Measurements from ENCODE around the gene UNC45B. TPM values are rescaled to one million over a fixed set of nuclear protein-coding genes. Genes with fewer than 3 reads are reported as not detected.

The UNC45B gene
- total RNA-seq, 1 donor from 2014 or later: 205 TPM

GRCh38 chr17:35161281-35161761, 13.7 kb downstream of the UNC45B start:
- Histone ChIP-seq H3K9me3 (replicated peaks) (no peaks in the 10 kb centered on the region), H3K4me1 (no peaks in the 10 kb centered on the region), H3K27me3 (ENCODE audit: low read depth) (no peaks in the 10 kb centered on the region), H3K4me3 (no peak overlapping the region), H3K27ac (replicated peaks) (no peak overlapping the region), H3K36me3 (peaks cover 67% of the 10 kb centered on the region)
- TF ChIP-seq CTCF (IDR thresholded peaks at IDR 0.05; ENCODE audit: borderline replicate concordance): no peak
- intact Hi-C loops (cut with micrococcal nuclease): no loop called here
- DNase-seq: no peak

GRCh38 chr17:35162755-35163154, 15.1 kb downstream of the UNC45B start:
- peaks cover 64% of the 10 kb centered on the region for H3K36me3 ChIP-seq
- no peak for DNase-seq

GRCh38 chr17:35163886-35164285, 16.3 kb downstream of the UNC45B start:
- DNase-seq: no peak
- no peak for TF ChIP-seq CTCF (IDR thresholded peaks at IDR 0.05; ENCODE audit: borderline replicate concordance)
- Histone ChIP-seq H3K27me3 (ENCODE audit: low read depth) (no peaks in the 10 kb centered on the region), H3K9me3 (replicated peaks) (no peaks in the 10 kb centered on the region), H3K4me3 (no peak overlapping the region), H3K4me1 (no peaks in the 10 kb centered on the region), H3K27ac (replicated peaks) (no peak overlapping the region), H3K36me3 (peaks cover 73% of the 10 kb centered on the region)
- intact Hi-C loops (cut with micrococcal nuclease): no loop called here

More at GRCh38 chr17:35162755-35163154, 15.1 kb downstream of the UNC45B start:
- Histone ChIP-seq H3K27me3 (ENCODE audit: low read depth) (no peaks in the 10 kb centered on the region), H3K4me3 (no peak overlapping the region), H3K27ac (replicated peaks) (no peak overlapping the region), H3K4me1 (no peaks in the 10 kb centered on the region), H3K9me3 (replicated peaks) (no peaks in the 10 kb centered on the region)
- intact Hi-C loops (cut with micrococcal nuclease): no loop called here
- TF ChIP-seq CTCF (IDR thresholded peaks at IDR 0.05; ENCODE audit: borderline replicate concordance): no peak

- H3K9me3 ChIP-seq (replicated peaks): no peaks in the 10 kb centered on the region
- no peaks in the 10 kb centered on the region for H3K4me1 ChIP-seq
- no peaks in the 10 kb centered on the region for H3K27me3 ChIP-seq (ENCODE audit: low read depth)
- intact Hi-C loops (cut with micrococcal nuclease): no loop called here
- no peak for TF ChIP-seq CTCF (IDR thresholded peaks at IDR 0.05; ENCODE audit: borderline replicate concordance)
- H3K36me3 ChIP-seq: peaks cover 67% of the 10 kb centered on the region
- DNase-seq: no peak
- no peak overlapping the region for H3K27ac ChIP-seq (replicated peaks)
- H3K4me3 ChIP-seq: no peak overlapping the region
These were observed 17.1 kb downstream of the UNC45B start for GRCh38 chr17:35164716-35165115.

- no peak for DNase-seq
- Histone ChIP-seq H3K36me3 (peaks cover 59% of the 10 kb centered on the region), H3K27ac (replicated peaks) (no peak overlapping the region), H3K27me3 (ENCODE audit: low read depth) (no peaks in the 10 kb centered on the region), H3K9me3 (replicated peaks) (no peaks in the 10 kb centered on the region), H3K4me3 (no peak overlapping the region), H3K4me1 (peaks cover under 1% of the 10 kb centered on the region)
- TF ChIP-seq CTCF (IDR thresholded peaks at IDR 0.05; ENCODE audit: borderline replicate concordance): no peak
- intact Hi-C loops (cut with micrococcal nuclease): no loop called here
These were observed 18.9 kb downstream of the UNC45B start for GRCh38 chr17:35166526-35166925.
